Measurements from ENCODE around the gene MBNL2. TPM values are rescaled to one million over a fixed set of nuclear protein-coding genes. Genes with fewer than 3 reads are reported as not detected.

Gene MBNL2
- total and polyA plus RNA-seq, 2 of the 13 experiments (the other 11 are each of a cell fraction or from before 2014, with no cell fraction given): 30.8 to 59.0 TPM

DNA sequence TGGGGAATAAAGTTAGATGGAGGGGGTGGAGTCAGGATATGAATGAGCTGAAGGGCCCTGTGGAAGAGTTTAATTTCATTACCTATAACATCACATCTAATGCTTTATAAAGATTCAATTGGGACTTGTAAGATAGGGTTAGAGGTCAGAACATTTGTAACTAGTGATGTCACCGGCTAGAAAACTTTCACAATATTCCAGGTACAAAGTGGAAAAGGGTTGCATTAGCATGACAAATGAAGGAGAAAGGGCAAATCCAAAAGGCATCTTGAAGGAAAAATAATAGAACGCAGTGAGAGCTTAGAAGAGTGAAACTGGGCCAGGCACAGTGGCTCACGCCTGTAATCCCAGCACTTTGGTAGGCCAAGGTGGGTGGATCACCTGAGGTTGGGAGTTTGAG, 7.6 kb downstream of the MBNL2 start (continued):
- no peak for TF ChIP-seq HNRNPLL (IDR thresholded peaks at IDR 0.05; ENCODE audit: low read depth, low read length, poor library complexity, severe bottlenecking)

- BruUV-seq (replicated peaks): no TSS peak
- Histone ChIP-seq H3K4me2 (ENCODE audit: low read depth, low read length) (peak overlapping the region; percentile 21; the same call in 1 of the 2 replicates), H3K9me3 (ENCODE audit: low read length) (no peaks in the 10 kb centered on the region), H4K20me1 (ENCODE audit: insufficient read depth, low read length) (peaks cover 97% of the 10 kb centered on the region), H3K9ac (ENCODE audit: insufficient read depth, low read depth, low read length) (no peak overlapping the region), H3K4me3 (replicated peaks in 1 of 3; ENCODE audit: insufficient read depth in 1 of 3, low read depth in 2 of 3, low read length in 3 of 3) (no peak overlapping the region; a peak in 1 of 6 replicates), H3K27me3 (ENCODE audit: control insufficient read depth in 1 of 2, insufficient read depth in 2 of 2, low read length in 2 of 2) (no peaks in the 10 kb centered on the region), H3K79me2 (ENCODE audit: insufficient read depth, low read length) (peaks cover 97% of the 10 kb centered on the region), H3K27ac (ENCODE audit: extremely low read length, insufficient read depth, low read length) (no peak overlapping the region), H3K36me3 (replicated peaks in 1 of 2; ENCODE audit: control insufficient read depth in 1 of 2, insufficient read depth in 2 of 2, low read length in 2 of 2) (peaks cover 5 to 51% of the 10 kb centered on the region in 2 experiments), H3K4me1 (ENCODE audit: insufficient read depth, low read length) (peaks cover 97% of the 10 kb centered on the region), H2AFZ (ENCODE audit: low read length) (no peak overlapping the region)
- DNase-seq (ENCODE audit: low spot score): no peak
- WGBS (ENCODE audit: low lambda C conversion rate): 94% methylated on average over 4 of the region's 4 CpGs
- CTCF ChIA-PET (ENCODE audit: low intra/inter-chr PET ratio, low total read pairs): no interaction called here
- FAIRE-seq: no peak
- POLR2A ChIA-PET: interaction anchor here (2.5 kb wide), 1 partner anchor 9 kb away, joined by 15 read pairs; the partner anchor contains the start of gene MBNL2
- intact Hi-C loops (cut with micrococcal nuclease; ENCODE audit: unreplicated experiment): no loop called here
- TF ChIP-seq YEATS4 (CRISPR knock-in tag; IDR thresholded peaks at IDR 0.05; ENCODE audit: borderline replicate concordance): no peak
- no peak for ATAC-seq
- in situ Hi-C loops (cut with HindIII; ENCODE audit: extremely low pct_ligation_motif_present, low pct_unique_long_range_greater_than_20kb): no loop called here
These were observed 9.1 kb downstream of the MBNL2 start for GRCh38 chr13:97231118-97231828.

DNA sequence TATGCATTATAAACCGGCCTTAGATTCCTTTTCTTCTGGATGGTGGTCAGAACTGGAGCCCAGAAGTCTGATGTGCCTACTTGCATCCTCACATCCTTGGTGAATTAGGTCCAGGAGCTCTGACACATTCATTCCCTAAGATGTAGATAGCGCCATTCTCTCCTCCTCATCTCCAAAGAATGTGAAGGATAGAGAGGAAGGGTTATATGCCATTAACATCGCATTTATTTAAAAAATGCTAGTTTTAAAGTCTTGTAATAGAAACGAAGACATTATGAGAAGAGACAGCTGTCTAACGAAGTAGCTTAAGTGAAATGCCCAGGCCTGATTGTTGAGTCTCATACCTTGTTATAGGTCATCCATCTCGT, 9.7 kb downstream of the MBNL2 start:
- H3K36me3 ChIP-seq (replicated peaks in 1 of 2; ENCODE audit: control insufficient read depth in 1 of 2, insufficient read depth in 2 of 2, low read length in 2 of 2): peaks cover 5 to 51% of the 10 kb centered on the region in 2 experiments
- ChIA-PET CTCF (ENCODE audit: low intra/inter-chr PET ratio, low total read pairs) (no interaction called here), POLR2A (interaction anchor here (2.5 kb wide), 1 partner anchor 10 kb away, joined by 15 read pairs; the partner anchor contains the start of gene MBNL2)
- DNase-seq (ENCODE audit: low spot score): no peak
- BruUV-seq (replicated peaks): no TSS peak
- no peak for ATAC-seq
- TF ChIP-seq ZNF33A (CRISPR knock-in tag; IDR thresholded peaks at IDR 0.05; ENCODE audit: borderline replicate concordance) (no peak), FLYWCH1 (CRISPR knock-in tag; IDR thresholded peaks at IDR 0.05) (no peak), PRDM15 (CRISPR knock-in tag; IDR thresholded peaks at IDR 0.05) (no peak), HOXA9 (CRISPR knock-in tag; IDR thresholded peaks at IDR 0.05; ENCODE audit: borderline replicate concordance) (no peak), SMC3 (IDR thresholded peaks at IDR 0.05; ENCODE audit: low read length) (no peak)
- TF ChIP-seq, protein P1, sequence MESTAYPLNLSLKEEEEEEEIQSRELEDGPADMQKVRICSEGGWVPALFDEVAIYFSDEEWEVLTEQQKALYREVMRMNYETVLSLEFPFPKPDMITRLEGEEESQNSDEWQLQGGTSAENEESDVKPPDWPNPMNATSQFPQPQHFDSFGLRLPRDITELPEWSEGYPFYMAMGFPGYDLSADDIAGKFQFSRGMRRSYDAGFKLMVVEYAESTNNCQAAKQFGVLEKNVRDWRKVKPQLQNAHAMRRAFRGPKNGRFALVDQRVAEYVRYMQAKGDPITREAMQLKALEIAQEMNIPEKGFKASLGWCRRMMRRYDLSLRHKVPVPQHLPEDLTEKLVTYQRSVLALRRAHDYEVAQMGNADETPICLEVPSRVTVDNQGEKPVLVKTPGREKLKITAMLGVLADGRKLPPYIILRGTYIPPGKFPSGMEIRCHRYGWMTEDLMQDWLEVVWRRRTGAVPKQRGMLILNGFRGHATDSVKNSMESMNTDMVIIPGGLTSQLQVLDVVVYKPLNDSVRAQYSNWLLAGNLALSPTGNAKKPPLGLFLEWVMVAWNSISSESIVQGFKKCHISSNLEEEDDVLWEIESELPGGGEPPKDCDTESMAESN (CRISPR knock-in tag; conservative IDR thresholded peaks at IDR 0.05): no peak
- TF ChIP-seq, protein P2, sequence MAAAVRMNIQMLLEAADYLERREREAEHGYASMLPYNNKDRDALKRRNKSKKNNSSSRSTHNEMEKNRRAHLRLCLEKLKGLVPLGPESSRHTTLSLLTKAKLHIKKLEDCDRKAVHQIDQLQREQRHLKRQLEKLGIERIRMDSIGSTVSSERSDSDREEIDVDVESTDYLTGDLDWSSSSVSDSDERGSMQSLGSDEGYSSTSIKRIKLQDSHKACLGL (CRISPR knock-in tag; IDR thresholded peaks at IDR 0.05): no peak
- FAIRE-seq: no peak
- no peaks in the 10 kb centered on the region for H3K9me3 ChIP-seq (ENCODE audit: low read length)
- H3K27me3 ChIP-seq (ENCODE audit: control insufficient read depth in 1 of 2, insufficient read depth in 2 of 2, low read length in 2 of 2): no peaks in the 10 kb centered on the region
- peaks cover 97% of the 10 kb centered on the region for H3K79me2 ChIP-seq (ENCODE audit: insufficient read depth, low read length)
- in situ Hi-C loops (cut with HindIII; ENCODE audit: extremely low pct_ligation_motif_present, low pct_unique_long_range_greater_than_20kb) (no loop called here), intact Hi-C loops (cut with micrococcal nuclease; ENCODE audit: unreplicated experiment) (no loop called here)
- 92% methylated on average over 6 of the region's 6 CpGs for WGBS (ENCODE audit: low lambda C conversion rate)
- peak overlapping the region; percentile 21; the same call in 1 of the 2 replicates for H3K4me2 ChIP-seq (ENCODE audit: low read depth, low read length)
- H3K4me1 ChIP-seq (ENCODE audit: insufficient read depth, low read length): peaks cover 97% of the 10 kb centered on the region
- no peak overlapping the region; the same call in 1 of the 2 replicates for H3K9ac ChIP-seq (ENCODE audit: insufficient read depth, low read depth, low read length)
- H4K20me1 ChIP-seq (ENCODE audit: insufficient read depth, low read length): peaks cover 96% of the 10 kb centered on the region
- H2AFZ ChIP-seq (ENCODE audit: low read length): no peak overlapping the region
- no peak overlapping the region; a peak in 1 of 6 replicates for H3K4me3 ChIP-seq (replicated peaks in 1 of 3; ENCODE audit: insufficient read depth in 1 of 3, low read depth in 2 of 3, low read length in 3 of 3)
- no peak overlapping the region for H3K27ac ChIP-seq (ENCODE audit: extremely low read length, insufficient read depth, low read length)
